Parathyroid adenoma (tissue), 2 donors: ENCODE measurements around the gene KHDRBS2.

Source experiments
- H2AFZ ChIP-seq: fragments of 300-600 bp; sonication (generic); one replicate; pipeline ENCODE4 v1.7.0; 2017; ENCODE audit warnings: antibody characterized with exemption, mild to moderate bottlenecking
- H3K27ac ChIP-seq: fragments of 300-600 bp; sonication (generic); one replicate; pipeline ENCODE4 v1.7.0; 2017
- H3K27me3 ChIP-seq: fragments of 300-600 bp; sonication (generic); one replicate; pipeline ENCODE4 v1.7.0; 2017; ENCODE audit warnings: low read length; ENCODE audit not compliant: control insufficient read depth, insufficient read depth
- H3K36me3 ChIP-seq: fragments of 300-600 bp; sonication (generic); one replicate; pipeline ENCODE4 v1.7.0; 2017; ENCODE audit warnings: low read length; ENCODE audit not compliant: control insufficient read depth, insufficient read depth
- H3K4me1 ChIP-seq: fragments of 300-600 bp; sonication (generic); one replicate; pipeline ENCODE4 v1.7.0; 2017; ENCODE audit warnings: control low read depth
- H3K4me2 ChIP-seq: fragments of 300-600 bp; sonication (generic); one replicate; pipeline ENCODE4 v1.7.0; 2017; ENCODE audit warnings: low read length
- H3K4me3 ChIP-seq: fragments of 300-600 bp; sonication (generic); one replicate; pipeline ENCODE4 v1.7.0; 2017; ENCODE audit warnings: low read depth, low read length
- H3K79me2 ChIP-seq: fragments of 300-600 bp; sonication (generic); one replicate; pipeline ENCODE4 v1.7.0; 2017; ENCODE audit warnings: control low read depth
- H3K9ac ChIP-seq: fragments of 300-600 bp; sonication (generic); one replicate; pipeline ENCODE4 v1.7.0; 2017; ENCODE audit warnings: mild to moderate bottlenecking
- H3K9me3 ChIP-seq: fragments of 300-600 bp; sonication (generic); one replicate; pipeline ENCODE4 v1.7.0; 2017; ENCODE audit warnings: low read length; ENCODE audit not compliant: control insufficient read depth
- TF ChIP-seq, protein P1 (sequence below): fragments of 300-600 bp; sonication (generic); IDR thresholded peaks from one replicate; pipeline ENCODE4 v1.7.0; 2017; ENCODE audit warnings: antibody characterized with exemption, mild to moderate bottlenecking
- donor health status: primary hyperparathyroidism.

Gene KHDRBS2

DNA sequence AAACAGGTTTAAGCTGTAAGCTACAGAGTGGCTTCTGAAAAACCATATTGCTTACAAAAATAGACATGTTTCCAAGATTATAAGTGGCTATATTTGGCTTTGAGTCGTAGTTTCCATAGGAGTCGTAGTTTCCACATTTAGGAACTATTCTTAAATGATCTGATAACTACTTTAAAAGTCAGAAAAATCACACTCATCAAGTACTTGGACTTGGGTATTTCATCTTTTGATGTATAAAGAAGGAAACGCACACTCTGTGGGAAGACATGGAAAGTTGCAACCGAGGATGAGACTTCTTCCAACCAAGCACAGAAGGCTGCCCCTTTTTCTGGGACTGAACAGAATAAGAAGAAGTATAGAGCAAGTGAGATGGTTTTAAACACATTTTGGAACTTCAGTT is 118.3 kb downstream of the KHDRBS2 start:
- H3K4me2 ChIP-seq, result no peak overlapping the region
- TF ChIP-seq, protein P1, sequence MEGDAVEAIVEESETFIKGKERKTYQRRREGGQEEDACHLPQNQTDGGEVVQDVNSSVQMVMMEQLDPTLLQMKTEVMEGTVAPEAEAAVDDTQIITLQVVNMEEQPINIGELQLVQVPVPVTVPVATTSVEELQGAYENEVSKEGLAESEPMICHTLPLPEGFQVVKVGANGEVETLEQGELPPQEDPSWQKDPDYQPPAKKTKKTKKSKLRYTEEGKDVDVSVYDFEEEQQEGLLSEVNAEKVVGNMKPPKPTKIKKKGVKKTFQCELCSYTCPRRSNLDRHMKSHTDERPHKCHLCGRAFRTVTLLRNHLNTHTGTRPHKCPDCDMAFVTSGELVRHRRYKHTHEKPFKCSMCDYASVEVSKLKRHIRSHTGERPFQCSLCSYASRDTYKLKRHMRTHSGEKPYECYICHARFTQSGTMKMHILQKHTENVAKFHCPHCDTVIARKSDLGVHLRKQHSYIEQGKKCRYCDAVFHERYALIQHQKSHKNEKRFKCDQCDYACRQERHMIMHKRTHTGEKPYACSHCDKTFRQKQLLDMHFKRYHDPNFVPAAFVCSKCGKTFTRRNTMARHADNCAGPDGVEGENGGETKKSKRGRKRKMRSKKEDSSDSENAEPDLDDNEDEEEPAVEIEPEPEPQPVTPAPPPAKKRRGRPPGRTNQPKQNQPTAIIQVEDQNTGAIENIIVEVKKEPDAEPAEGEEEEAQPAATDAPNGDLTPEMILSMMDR, result no peak
- H3K27me3 ChIP-seq, result no peaks in the 10 kb centered on the region
- no peak overlapping the region for H3K27ac ChIP-seq
- H3K79me2 ChIP-seq, result no peaks in the 10 kb centered on the region
- no peaks in the 10 kb centered on the region for H3K4me1 ChIP-seq
- no peak overlapping the region for H3K9ac ChIP-seq
- no peaks in the 10 kb centered on the region for H3K36me3 ChIP-seq
- no peak overlapping the region for H2AFZ ChIP-seq
- H3K4me3 ChIP-seq, result no peak overlapping the region
- H3K9me3 ChIP-seq, result no peaks in the 10 kb centered on the region

DNA sequence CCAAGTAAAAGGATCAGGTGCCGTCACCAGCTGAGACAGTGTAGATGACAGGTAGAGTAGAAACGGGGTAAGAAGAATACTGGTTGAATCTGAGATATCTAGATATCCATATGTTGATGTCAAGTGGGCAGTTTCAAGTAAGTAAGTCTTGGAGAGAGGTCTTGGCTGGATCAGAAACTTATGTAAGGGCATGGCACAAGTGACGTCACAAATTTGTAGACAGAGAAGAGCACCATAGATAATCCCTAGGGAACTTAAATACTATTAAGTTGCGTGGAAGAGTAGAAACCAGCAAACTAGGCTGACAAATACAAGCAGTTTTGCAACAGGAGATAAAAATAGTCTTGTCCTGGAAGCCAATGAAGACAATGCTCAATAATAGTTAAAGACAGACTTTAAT is 123.2 kb downstream of the KHDRBS2 start:
- Histone ChIP-seq H3K27ac (no peak overlapping the region), H3K27me3 (no peaks in the 10 kb centered on the region), H3K4me2 (no peak overlapping the region), H3K36me3 (no peaks in the 10 kb centered on the region), H3K79me2 (no peaks in the 10 kb centered on the region), H3K9ac (no peak overlapping the region), H3K4me3 (no peak overlapping the region), H3K9me3 (no peaks in the 10 kb centered on the region), H3K4me1 (no peaks in the 10 kb centered on the region), H2AFZ (no peak overlapping the region)
- TF ChIP-seq, protein P1, result no peak

DNA sequence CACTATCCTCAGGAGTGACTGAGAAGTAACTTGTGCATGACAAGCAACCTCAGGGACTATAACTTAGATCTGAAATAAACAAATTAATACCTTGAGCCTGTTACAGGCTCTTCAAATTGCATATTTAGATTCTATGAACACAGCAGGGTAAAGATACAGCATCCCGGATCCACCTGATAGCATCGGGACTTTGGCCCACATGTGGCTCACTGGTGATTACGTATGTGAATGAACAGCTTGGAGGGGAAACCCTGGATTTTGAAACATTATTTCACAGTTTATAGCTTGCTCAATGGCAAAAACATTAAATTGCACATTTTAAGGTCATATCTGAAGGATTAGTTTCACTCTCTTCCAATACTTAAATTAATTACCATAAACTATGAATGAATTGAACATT is 133.2 kb downstream of the KHDRBS2 start:
- no peak overlapping the region for H3K9ac ChIP-seq
- H3K27ac ChIP-seq, result no peak overlapping the region
- TF ChIP-seq, protein P1, result no peak
- no peaks in the 10 kb centered on the region for H3K36me3 ChIP-seq
- no peaks in the 10 kb centered on the region for H3K4me1 ChIP-seq
- no peak overlapping the region for H2AFZ ChIP-seq
- H3K4me2 ChIP-seq, result no peak overlapping the region
- no peak overlapping the region for H3K4me3 ChIP-seq
- H3K9me3 ChIP-seq, result no peaks in the 10 kb centered on the region
- H3K27me3 ChIP-seq, result no peaks in the 10 kb centered on the region
- no peaks in the 10 kb centered on the region for H3K79me2 ChIP-seq

DNA sequence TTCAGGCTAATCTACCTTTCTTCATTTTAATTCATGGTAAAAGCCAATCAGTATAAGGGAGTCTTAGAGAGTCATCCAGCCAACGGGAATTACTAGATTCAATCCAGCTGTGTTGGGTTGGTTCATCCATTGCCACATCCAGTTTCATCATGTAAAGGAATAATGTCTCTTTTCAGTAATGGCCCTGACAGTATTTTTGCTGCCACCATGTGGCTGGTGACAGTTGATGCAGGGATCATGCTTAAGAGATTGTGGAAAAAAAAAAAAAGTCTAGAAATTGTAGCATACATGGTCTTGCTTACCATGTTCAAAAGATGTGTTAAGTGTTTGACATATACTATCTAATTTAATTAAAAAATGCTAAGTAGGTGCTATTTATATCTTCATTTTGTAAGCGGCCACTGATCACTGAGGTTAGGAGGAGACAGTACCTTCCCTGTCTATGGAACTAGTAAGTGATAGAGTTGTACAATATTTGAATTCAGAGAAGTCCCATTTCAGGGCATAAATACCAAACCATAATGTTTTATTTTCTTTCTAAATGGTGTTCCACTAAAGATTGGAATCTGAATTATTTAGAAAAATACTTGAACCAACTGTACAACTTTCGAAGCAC is 135.9 kb downstream of the KHDRBS2 start:
- Histone ChIP-seq H3K27me3 (no peaks in the 10 kb centered on the region), H3K9me3 (no peaks in the 10 kb centered on the region), H2AFZ (no peak overlapping the region), H3K4me3 (no peak overlapping the region), H3K4me1 (no peaks in the 10 kb centered on the region), H3K9ac (no peak overlapping the region), H3K36me3 (no peaks in the 10 kb centered on the region), H3K27ac (no peak overlapping the region), H3K4me2 (no peak overlapping the region), H3K79me2 (no peaks in the 10 kb centered on the region)
- TF ChIP-seq, protein P1, result no peak
